ENCODE results near the gene GABARAP. TPM values are rescaled to one million over a fixed set of nuclear protein-coding genes. Genes with fewer than 3 reads are reported as not detected.

Gene GABARAP
- polyA plus RNA-seq, 1 of the 3 experiments (the other 2 are of a cell fraction): 585 TPM

DNA sequence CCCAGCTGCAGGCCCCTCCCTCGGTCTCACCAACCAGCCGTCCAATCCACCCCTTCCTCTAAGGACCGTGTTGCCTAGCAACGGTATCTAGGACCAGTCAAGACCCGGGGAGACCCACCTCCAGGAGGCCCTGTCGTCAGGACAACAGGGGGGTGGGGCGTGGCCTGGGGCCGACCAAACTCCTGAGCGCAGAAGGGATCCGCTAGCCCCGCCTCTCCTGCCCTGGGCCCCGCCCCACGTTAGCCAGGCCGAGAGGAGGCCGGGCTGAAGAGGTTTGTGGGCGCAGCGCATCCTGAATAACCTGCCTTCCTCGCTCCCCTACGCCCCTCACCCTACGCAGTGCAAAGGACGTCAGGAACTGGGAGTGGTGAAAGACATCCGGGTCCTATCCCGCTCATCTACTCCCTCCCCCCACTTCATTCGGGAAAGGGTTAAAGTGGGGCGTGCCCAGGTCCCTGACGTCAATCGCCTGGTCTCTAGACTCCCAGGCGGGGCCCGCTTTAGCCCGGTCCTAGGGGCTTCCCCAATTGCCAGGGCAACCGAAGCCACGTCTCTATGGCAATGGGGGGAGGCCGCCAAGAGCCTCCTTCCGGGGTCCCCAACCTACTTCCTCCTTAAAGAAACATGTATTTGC, 37.3 kb downstream of the GABARAP start:
- H3K4me3 ChIP-seq (ENCODE audit: low read depth in 2 of 2, low read length in 1 of 2): peak overlapping the region; percentile 39 to 47
- H3K27me3 ChIP-seq (ENCODE audit: insufficient read depth): no peaks in the 10 kb centered on the region
- peaks cover 21% of the 10 kb centered on the region for H3K79me2 ChIP-seq (ENCODE audit: insufficient read depth)
- H3K9me3 ChIP-seq: no peaks in the 10 kb centered on the region
- H3K9me2 ChIP-seq: no peaks in the 10 kb centered on the region
- H3K4me2 ChIP-seq: peak overlapping the region; percentile 79
- H3F3A ChIP-seq (replicated peaks; ENCODE audit: insufficient read depth): peaks cover 10% of the 10 kb centered on the region
- peak overlapping the region; percentile 53 for H3K9ac ChIP-seq
- peaks cover 19 to 28% of the 10 kb centered on the region in 2 experiments for H3K36me3 ChIP-seq (replicated peaks in 1 of 2; ENCODE audit: control insufficient read depth in 1 of 2, insufficient read depth in 2 of 2, low read length in 1 of 2)
- ChIA-PET POLR2A (interaction anchor here (1.1 kb wide), 1 partner anchor 14 kb away, joined by 3 read pairs; the partner anchor contains the start of genes ACADVL and DLG4), CTCF (interaction anchor here (0.8 to 2.4 kb wide), 4 partner anchors 9 to 159 kb away, joined by 3 to 10 read pairs (median 3); no protein-coding TSS in a partner anchor)
- H3K4me1 ChIP-seq (ENCODE audit: control insufficient read depth in 1 of 2, insufficient read depth in 2 of 2, low read depth in 1 of 2, low read length in 1 of 2): peaks cover 0 to 13% of the 10 kb centered on the region in 2 experiments; a peak in 2 of 4 replicates
- H3K27ac ChIP-seq (ENCODE audit: low read depth in 2 of 2, low read length in 1 of 2): peak overlapping the region; percentile 34 to 91
- 3% methylated on average over 25 of the region's 34 CpGs for WGBS (ENCODE audit: low lambda C conversion rate)
- peaks cover 18% of the 10 kb centered on the region; the same call in 1 of the 2 replicates for H4K20me1 ChIP-seq (ENCODE audit: insufficient read depth)
- DNase-seq: peak; percentile 99
- H2AFZ ChIP-seq (ENCODE audit: low read depth): 0 out of 2 replicates have a peak overlapping the region, but pooled peaks have one; percentile 42
- TF ChIP-seq, protein P1, sequence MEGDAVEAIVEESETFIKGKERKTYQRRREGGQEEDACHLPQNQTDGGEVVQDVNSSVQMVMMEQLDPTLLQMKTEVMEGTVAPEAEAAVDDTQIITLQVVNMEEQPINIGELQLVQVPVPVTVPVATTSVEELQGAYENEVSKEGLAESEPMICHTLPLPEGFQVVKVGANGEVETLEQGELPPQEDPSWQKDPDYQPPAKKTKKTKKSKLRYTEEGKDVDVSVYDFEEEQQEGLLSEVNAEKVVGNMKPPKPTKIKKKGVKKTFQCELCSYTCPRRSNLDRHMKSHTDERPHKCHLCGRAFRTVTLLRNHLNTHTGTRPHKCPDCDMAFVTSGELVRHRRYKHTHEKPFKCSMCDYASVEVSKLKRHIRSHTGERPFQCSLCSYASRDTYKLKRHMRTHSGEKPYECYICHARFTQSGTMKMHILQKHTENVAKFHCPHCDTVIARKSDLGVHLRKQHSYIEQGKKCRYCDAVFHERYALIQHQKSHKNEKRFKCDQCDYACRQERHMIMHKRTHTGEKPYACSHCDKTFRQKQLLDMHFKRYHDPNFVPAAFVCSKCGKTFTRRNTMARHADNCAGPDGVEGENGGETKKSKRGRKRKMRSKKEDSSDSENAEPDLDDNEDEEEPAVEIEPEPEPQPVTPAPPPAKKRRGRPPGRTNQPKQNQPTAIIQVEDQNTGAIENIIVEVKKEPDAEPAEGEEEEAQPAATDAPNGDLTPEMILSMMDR (IDR thresholded peaks at IDR 0.05): no peak
- TF ChIP-seq, protein P2, sequence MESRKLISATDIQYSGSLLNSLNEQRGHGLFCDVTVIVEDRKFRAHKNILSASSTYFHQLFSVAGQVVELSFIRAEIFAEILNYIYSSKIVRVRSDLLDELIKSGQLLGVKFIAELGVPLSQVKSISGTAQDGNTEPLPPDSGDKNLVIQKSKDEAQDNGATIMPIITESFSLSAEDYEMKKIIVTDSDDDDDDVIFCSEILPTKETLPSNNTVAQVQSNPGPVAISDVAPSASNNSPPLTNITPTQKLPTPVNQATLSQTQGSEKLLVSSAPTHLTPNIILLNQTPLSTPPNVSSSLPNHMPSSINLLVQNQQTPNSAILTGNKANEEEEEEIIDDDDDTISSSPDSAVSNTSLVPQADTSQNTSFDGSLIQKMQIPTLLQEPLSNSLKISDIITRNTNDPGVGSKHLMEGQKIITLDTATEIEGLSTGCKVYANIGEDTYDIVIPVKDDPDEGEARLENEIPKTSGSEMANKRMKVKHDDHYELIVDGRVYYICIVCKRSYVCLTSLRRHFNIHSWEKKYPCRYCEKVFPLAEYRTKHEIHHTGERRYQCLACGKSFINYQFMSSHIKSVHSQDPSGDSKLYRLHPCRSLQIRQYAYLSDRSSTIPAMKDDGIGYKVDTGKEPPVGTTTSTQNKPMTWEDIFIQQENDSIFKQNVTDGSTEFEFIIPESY (IDR thresholded peaks at IDR 0.05; ENCODE audit: borderline replicate concordance, low read depth): no peak
- no peak for TF ChIP-seq SMC3 (IDR thresholded peaks at IDR 0.05; ENCODE audit: low read depth, low read length)
- peak; percentile 86 for TF ChIP-seq CHD2 (IDR thresholded peaks at IDR 0.05; ENCODE audit: low read length, partially characterized antibody)
- TF ChIP-seq RCOR1 (IDR thresholded peaks at IDR 0.05; ENCODE audit: low read length): 0 out of 2 replicates have a peak, but pooled peaks have one; percentile 24
- TF ChIP-seq EZH2phosphoT487 (IDR thresholded peaks at IDR 0.05; ENCODE audit: borderline replicate concordance, low read depth): no peak
- TF ChIP-seq RXRA (IDR thresholded peaks at IDR 0.05; ENCODE audit: borderline replicate concordance, low read depth): no peak
- TF ChIP-seq RAD21 (IDR thresholded peaks at IDR 0.05; ENCODE audit: low read length): no peak
- TF ChIP-seq RFX5 (IDR thresholded peaks at IDR 0.05; ENCODE audit: low read length): peak; percentile 52; the same call in 1 of the 2 replicates
- TF ChIP-seq, protein P3, sequence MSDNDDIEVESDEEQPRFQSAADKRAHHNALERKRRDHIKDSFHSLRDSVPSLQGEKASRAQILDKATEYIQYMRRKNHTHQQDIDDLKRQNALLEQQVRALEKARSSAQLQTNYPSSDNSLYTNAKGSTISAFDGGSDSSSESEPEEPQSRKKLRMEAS (IDR thresholded peaks at IDR 0.05; ENCODE audit: low read depth): 0 out of 2 replicates have a peak, but pooled peaks have one; percentile 15
- TF ChIP-seq, protein P4, sequence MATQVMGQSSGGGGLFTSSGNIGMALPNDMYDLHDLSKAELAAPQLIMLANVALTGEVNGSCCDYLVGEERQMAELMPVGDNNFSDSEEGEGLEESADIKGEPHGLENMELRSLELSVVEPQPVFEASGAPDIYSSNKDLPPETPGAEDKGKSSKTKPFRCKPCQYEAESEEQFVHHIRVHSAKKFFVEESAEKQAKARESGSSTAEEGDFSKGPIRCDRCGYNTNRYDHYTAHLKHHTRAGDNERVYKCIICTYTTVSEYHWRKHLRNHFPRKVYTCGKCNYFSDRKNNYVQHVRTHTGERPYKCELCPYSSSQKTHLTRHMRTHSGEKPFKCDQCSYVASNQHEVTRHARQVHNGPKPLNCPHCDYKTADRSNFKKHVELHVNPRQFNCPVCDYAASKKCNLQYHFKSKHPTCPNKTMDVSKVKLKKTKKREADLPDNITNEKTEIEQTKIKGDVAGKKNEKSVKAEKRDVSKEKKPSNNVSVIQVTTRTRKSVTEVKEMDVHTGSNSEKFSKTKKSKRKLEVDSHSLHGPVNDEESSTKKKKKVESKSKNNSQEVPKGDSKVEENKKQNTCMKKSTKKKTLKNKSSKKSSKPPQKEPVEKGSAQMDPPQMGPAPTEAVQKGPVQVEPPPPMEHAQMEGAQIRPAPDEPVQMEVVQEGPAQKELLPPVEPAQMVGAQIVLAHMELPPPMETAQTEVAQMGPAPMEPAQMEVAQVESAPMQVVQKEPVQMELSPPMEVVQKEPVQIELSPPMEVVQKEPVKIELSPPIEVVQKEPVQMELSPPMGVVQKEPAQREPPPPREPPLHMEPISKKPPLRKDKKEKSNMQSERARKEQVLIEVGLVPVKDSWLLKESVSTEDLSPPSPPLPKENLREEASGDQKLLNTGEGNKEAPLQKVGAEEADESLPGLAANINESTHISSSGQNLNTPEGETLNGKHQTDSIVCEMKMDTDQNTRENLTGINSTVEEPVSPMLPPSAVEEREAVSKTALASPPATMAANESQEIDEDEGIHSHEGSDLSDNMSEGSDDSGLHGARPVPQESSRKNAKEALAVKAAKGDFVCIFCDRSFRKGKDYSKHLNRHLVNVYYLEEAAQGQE (IDR thresholded peaks at IDR 0.05; ENCODE audit: low read depth, low read length): no peak
- no peak for TF ChIP-seq FOXM1 (IDR thresholded peaks at IDR 0.05; ENCODE audit: low read depth)
- TF ChIP-seq, protein P5, sequence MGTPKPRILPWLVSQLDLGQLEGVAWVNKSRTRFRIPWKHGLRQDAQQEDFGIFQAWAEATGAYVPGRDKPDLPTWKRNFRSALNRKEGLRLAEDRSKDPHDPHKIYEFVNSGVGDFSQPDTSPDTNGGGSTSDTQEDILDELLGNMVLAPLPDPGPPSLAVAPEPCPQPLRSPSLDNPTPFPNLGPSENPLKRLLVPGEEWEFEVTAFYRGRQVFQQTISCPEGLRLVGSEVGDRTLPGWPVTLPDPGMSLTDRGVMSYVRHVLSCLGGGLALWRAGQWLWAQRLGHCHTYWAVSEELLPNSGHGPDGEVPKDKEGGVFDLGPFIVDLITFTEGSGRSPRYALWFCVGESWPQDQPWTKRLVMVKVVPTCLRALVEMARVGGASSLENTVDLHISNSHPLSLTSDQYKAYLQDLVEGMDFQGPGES (IDR thresholded peaks at IDR 0.05; ENCODE audit: low read depth, low read length): no peak
- TF ChIP-seq JUND (IDR thresholded peaks at IDR 0.05): no peak
- TF ChIP-seq FOXJ3 (CRISPR knock-in tag; IDR thresholded peaks at IDR 0.05): no peak
- TF ChIP-seq TEAD4 (IDR thresholded peaks at IDR 0.05; ENCODE audit: borderline replicate concordance, insufficient read depth): no peak
- TF ChIP-seq EP300 (IDR thresholded peaks at IDR 0.05; ENCODE audit: borderline replicate concordance in 1 of 2, low read depth in 1 of 2, low read length in 1 of 2): no peak
- peak; percentile 60 for TF ChIP-seq MXI1 (IDR thresholded peaks at IDR 0.05; ENCODE audit: low read depth, low read length)
- TF ChIP-seq, protein P6, sequence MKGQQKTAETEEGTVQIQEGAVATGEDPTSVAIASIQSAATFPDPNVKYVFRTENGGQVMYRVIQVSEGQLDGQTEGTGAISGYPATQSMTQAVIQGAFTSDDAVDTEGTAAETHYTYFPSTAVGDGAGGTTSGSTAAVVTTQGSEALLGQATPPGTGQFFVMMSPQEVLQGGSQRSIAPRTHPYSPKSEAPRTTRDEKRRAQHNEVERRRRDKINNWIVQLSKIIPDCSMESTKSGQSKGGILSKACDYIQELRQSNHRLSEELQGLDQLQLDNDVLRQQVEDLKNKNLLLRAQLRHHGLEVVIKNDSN (IDR thresholded peaks at IDR 0.05; ENCODE audit: borderline replicate concordance, low read depth): no peak
- no peak for TF ChIP-seq NFIC (IDR thresholded peaks at IDR 0.05; ENCODE audit: borderline replicate concordance)
- TF ChIP-seq TAF1 (IDR thresholded peaks at IDR 0.05; ENCODE audit: borderline replicate concordance, low read depth, low read length): no peak
